Panc1 (cell line): ENCODE results near the gene TEX22. TPM values are rescaled to one million over a fixed set of nuclear protein-coding genes. Genes with fewer than 3 reads are reported as not detected.

ENCODE experiments used
- ATAC-seq: fragments of 200-7000 bp; cut with Tn5 transposase; 2 replicates; pipeline ENCODE4 v1.9.1; 2020; ENCODE audit warnings: mild to moderate bottlenecking, moderate library complexity
- BruUV-seq: library from RNA; stranded (reverse); fragments of 400-500 nt; replicated peaks from 2 replicates; lab custom pipeline; 2021; lab: Mats Ljungman, UMichigan
- CTCF ChIA-PET: fragments of 300-600 bp; sonication (Branson Sonifier 250); formaldehyde crosslinking; loops from one replicate; lab custom pipeline; 2022; ENCODE audit warnings: antibody characterized with exemption; lab: Charles Lee
- POLR2A ChIA-PET: fragments of 300-600 bp; sonication (Branson Sonifier 250); formaldehyde crosslinking; loops from one replicate; lab custom pipeline; 2022; ENCODE audit warnings: antibody characterized with exemption; lab: Charles Lee
- DNase-seq: peaks from one replicate; pipeline ENCODE4 v3.0.0-alpha.2; 2010; ENCODE audit warnings: low read depth, low spot score
- H3K27ac ChIP-seq: 2 replicates; pipeline ENCODE4 v1.5.1; 2011; ENCODE audit warnings: mild to moderate bottlenecking, low read length, inconsistent platforms
- H3K27me3 ChIP-seq: fragments of 200-500 bp; sonication (Bioruptor generic); 2 replicates; pipeline ENCODE4 v1.6.0; 2014; ENCODE audit warnings: low read length, inconsistent platforms; ENCODE audit not compliant: control insufficient read depth, insufficient read depth
- H3K36me3 ChIP-seq: fragments of 200-500 bp; sonication (Bioruptor generic); 2 replicates; pipeline ENCODE4 v1.5.1; 2014; ENCODE audit warnings: inconsistent platforms, mild to moderate bottlenecking, low read length, moderate library complexity; ENCODE audit not compliant: control insufficient read depth, insufficient read depth
- H3K4me1 ChIP-seq: 2 replicates; pipeline ENCODE4 v1.5.1; 2011; ENCODE audit warnings: inconsistent platforms, mild to moderate bottlenecking, low read length, moderate library complexity; ENCODE audit not compliant: control insufficient read depth, insufficient read depth
- H3K4me3 ChIP-seq, 2 experiments: 2 replicates each; pipeline ENCODE4 v1.5.1; 2011 to 2012; ENCODE audit warnings: low read depth in 2 of 2, low read length in 2 of 2, mild to moderate bottlenecking in 2 of 2, inconsistent platforms in 1 of 2, moderate library complexity in 1 of 2
- H3K9me3 ChIP-seq: fragments of 200-500 bp; sonication (Bioruptor generic); 2 replicates; pipeline ENCODE4 v1.5.1; 2014; ENCODE audit warnings: low read depth, mild to moderate bottlenecking, inconsistent platforms, low read length, moderate library complexity; ENCODE audit not compliant: control insufficient read depth, insufficient read depth
- CTCF ChIP-seq: fragments of 450-650 bp; IDR thresholded peaks from 2 replicates; pipeline ENCODE4 v1.5.1; 2017; ENCODE audit warnings: mild to moderate bottlenecking
- POLR2AphosphoS5 ChIP-seq: IDR thresholded peaks from 2 replicates; pipeline ENCODE4 v1.6.1; 2012; ENCODE audit warnings: mild to moderate bottlenecking, low read depth, low read length, moderate library complexity
- REST ChIP-seq, 2 experiments: IDR thresholded peaks; 2 replicates each; pipeline ENCODE4 v1.6.1; 2011 to 2012; ENCODE audit warnings: low read depth in 2 of 2, control low read depth in 1 of 2, low read length in 1 of 2, mild to moderate bottlenecking in 1 of 2, moderate library complexity in 1 of 2; ENCODE audit not compliant: insufficient read depth in 1 of 2
- SIN3A ChIP-seq: IDR thresholded peaks from 2 replicates; pipeline ENCODE4 v1.6.1; 2012; ENCODE audit warnings: low read depth, mild to moderate bottlenecking, low read length, moderate library complexity, borderline replicate concordance; ENCODE audit not compliant: insufficient read depth
- TCF7L2 ChIP-seq: IDR thresholded peaks from 2 replicates; pipeline ENCODE4 v1.6.1; 2011; ENCODE audit warnings: mild to moderate bottlenecking, low read depth, low read length, inconsistent platforms
- in situ Hi-C: cut with HindIII; loops from 2 replicates; pipeline ENCODE4 v1.10.0; 2016; ENCODE audit warnings: low sequenced_read_pairs, low pct_unique_long_range_greater_than_20kb
- intact Hi-C: fragments of 100-400 bp; cut with micrococcal nuclease; formaldehyde crosslinking; loops from one replicate; pipeline ENCODE4 v1.10.0; 2022; ENCODE audit not compliant: unreplicated experiment
- total RNA-seq: library from RNA; stranded (reverse); gene quantifications from one replicate; pipeline ENCODE4 v1.2.1, GENCODE V29; 2021; ENCODE audit not compliant: unreplicated experiment

TEX22 gene
- total RNA-seq, 1 experiment from 2014 or later = 2.9 TPM

GRCh38 chr14:105440554-105440900, 42.2 kb downstream of the TEX22 start:
- Histone ChIP-seq H3K27ac (no peak overlapping the region), H3K4me3 (no peak overlapping the region), H3K9me3 (no peaks in the 10 kb centered on the region), H3K27me3 (no peaks in the 10 kb centered on the region), H3K4me1 (no peaks in the 10 kb centered on the region), H3K36me3 (no peaks in the 10 kb centered on the region)
- ATAC-seq (no peak), DNase-seq (no peak)
- TF ChIP-seq TCF7L2 = no peak
- intact Hi-C loops (no loop called here), in situ Hi-C loops (no loop called here)
- CTCF ChIA-PET = no interaction called here
- POLR2A ChIA-PET = no interaction called here
- no TSS peak for BruUV-seq

GRCh38 chr14:105440992-105441391, 42.7 kb downstream of the TEX22 start:
- H3K36me3 ChIP-seq = no peaks in the 10 kb centered on the region
- no peak for DNase-seq
- intact Hi-C loops = no loop called here
- no peak overlapping the region for H3K4me3 ChIP-seq
- H3K9me3 ChIP-seq = no peaks in the 10 kb centered on the region
- ATAC-seq = no peak
- ChIA-PET POLR2A (no interaction called here), CTCF (no interaction called here)
- no peaks in the 10 kb centered on the region for H3K4me1 ChIP-seq
- no peak overlapping the region for H3K27ac ChIP-seq
- TF ChIP-seq TCF7L2 (no peak), SIN3A (no peak), REST (IDR thresholded peaks at IDR 0.05; ENCODE audit: insufficient read depth in 1 of 2, low read depth in 2 of 2, low read length in 1 of 2) (no peak), POLR2AphosphoS5 (no peak), CTCF (no peak)
- no peaks in the 10 kb centered on the region for H3K27me3 ChIP-seq
- no TSS peak for BruUV-seq
- in situ Hi-C loops = no loop called here

GRCh38 chr14:105442125-105442524, 43.8 kb downstream of the TEX22 start:
- no peak overlapping the region for H3K27ac ChIP-seq
- in situ Hi-C loops (no loop called here), intact Hi-C loops (no loop called here)
- ChIA-PET POLR2A (no interaction called here), CTCF (no interaction called here)
- no peak for ATAC-seq
- H3K4me1 ChIP-seq = no peaks in the 10 kb centered on the region
- no peak for DNase-seq
- TF ChIP-seq SIN3A (no peak), CTCF (no peak), REST (IDR thresholded peaks at IDR 0.05; ENCODE audit: insufficient read depth in 1 of 2, low read depth in 2 of 2, low read length in 1 of 2) (no peak), TCF7L2 (no peak), POLR2AphosphoS5 (no peak)
- H3K9me3 ChIP-seq = no peaks in the 10 kb centered on the region
- H3K36me3 ChIP-seq = no peaks in the 10 kb centered on the region
- no peak overlapping the region for H3K4me3 ChIP-seq
- BruUV-seq = TSS peak; percentile 64
- no peaks in the 10 kb centered on the region for H3K27me3 ChIP-seq
